HEK293 (cell line): ENCODE results near the gene AP3B1.

Experiments
- GFI1B ChIP-seq: fragments of 450-650 bp; formaldehyde crosslinking; IDR thresholded peaks from 2 replicates; pipeline ENCODE4 v1.5.1; 2016; ENCODE audit warnings: missing biosample characterization, missing genetic modification characterization
- HOXC10 ChIP-seq: sonication (generic); formaldehyde crosslinking; IDR thresholded peaks from 2 replicates; pipeline ENCODE4 v1.8.1; 2023; ENCODE audit warnings: mild to moderate bottlenecking, missing genetic modification reagents
- HOXD13 ChIP-seq: sonication (generic); formaldehyde crosslinking; IDR thresholded peaks from 2 replicates; pipeline ENCODE4 v1.8.0; 2022; ENCODE audit warnings: missing genetic modification reagents, borderline replicate concordance
- SCRT1 ChIP-seq: fragments of 450-650 bp; formaldehyde crosslinking; IDR thresholded peaks from 2 replicates; pipeline ENCODE4 v1.5.1; 2016; ENCODE audit warnings: missing biosample characterization, missing genetic modification characterization, borderline replicate concordance
- SCRT2 ChIP-seq: fragments of 450-650 bp; formaldehyde crosslinking; IDR thresholded peaks from 2 replicates; pipeline ENCODE4 v1.5.1; 2016; ENCODE audit warnings: missing biosample characterization, missing genetic modification characterization
- ZBTB20 ChIP-seq: fragments of 450-650 bp; formaldehyde crosslinking; IDR thresholded peaks from 2 replicates; pipeline ENCODE4 v1.5.1; 2016; ENCODE audit warnings: missing biosample characterization, missing genetic modification characterization
- ZFP69B ChIP-seq: fragments of 450-650 bp; formaldehyde crosslinking; IDR thresholded peaks from 2 replicates; pipeline ENCODE4 v1.5.1; 2016; ENCODE audit warnings: missing biosample characterization, missing genetic modification characterization
- ZNF146 ChIP-seq: fragments of 450-650 bp; formaldehyde crosslinking; IDR thresholded peaks from 2 replicates; pipeline ENCODE4 v1.5.1; 2016; ENCODE audit warnings: missing biosample characterization, missing genetic modification characterization
- ZNF214 ChIP-seq: fragments of 450-650 bp; formaldehyde crosslinking; IDR thresholded peaks from 2 replicates; pipeline ENCODE4 v1.5.1; 2017; ENCODE audit warnings: missing biosample characterization, mild to moderate bottlenecking, missing genetic modification characterization, borderline replicate concordance
- ZNF510 ChIP-seq: fragments of 450-650 bp; formaldehyde crosslinking; IDR thresholded peaks from 2 replicates; pipeline ENCODE4 v1.5.1; 2018; ENCODE audit warnings: mild to moderate bottlenecking, missing genetic modification characterization, missing biosample characterization; ENCODE audit not compliant: insufficient replicate concordance
- ZNF518A ChIP-seq: fragments of 450-650 bp; formaldehyde crosslinking; conservative IDR thresholded peaks from 2 replicates; pipeline ENCODE4 v1.5.1; 2016; ENCODE audit warnings: low read depth, missing biosample characterization, missing genetic modification characterization
- ZNF621 ChIP-seq: fragments of 450-650 bp; formaldehyde crosslinking; IDR thresholded peaks from 2 replicates; pipeline ENCODE4 v1.5.1; 2017; ENCODE audit warnings: missing biosample characterization, missing genetic modification characterization
- ZNF658 ChIP-seq: fragments of 450-650 bp; formaldehyde crosslinking; IDR thresholded peaks from 2 replicates; pipeline ENCODE4; 2016; ENCODE audit warnings: missing biosample characterization, missing genetic modification characterization
- ZNF677 ChIP-seq: fragments of 450-650 bp; IDR thresholded peaks from 2 replicates; pipeline ENCODE4 v1.5.0; 2018; ENCODE audit warnings: missing biosample characterization, mild to moderate bottlenecking, missing genetic modification characterization, moderate library complexity
- ZNF76 ChIP-seq: fragments of 450-650 bp; formaldehyde crosslinking; IDR thresholded peaks from 2 replicates; pipeline ENCODE4; 2016; ENCODE audit warnings: low read depth, missing biosample characterization, missing genetic modification characterization, borderline replicate concordance
- ZNF792 ChIP-seq: fragments of 450-650 bp; formaldehyde crosslinking; IDR thresholded peaks from 2 replicates; pipeline ENCODE4 v1.5.1; 2016; ENCODE audit warnings: missing biosample characterization, missing genetic modification characterization
- TF ChIP-seq, protein P1 (sequence below): fragments of 450-650 bp; formaldehyde crosslinking; IDR thresholded peaks from 2 replicates; pipeline ENCODE4 v1.5.1; 2017; ENCODE audit warnings: missing biosample characterization, missing genetic modification characterization
- TF ChIP-seq, protein P2 (sequence below): fragments of 450-650 bp; formaldehyde crosslinking; IDR thresholded peaks from 2 replicates; pipeline ENCODE4 v1.5.1; 2016; ENCODE audit warnings: missing biosample characterization, missing genetic modification characterization, borderline replicate concordance
- TF ChIP-seq, protein P3 (sequence below): fragments of 450-650 bp; formaldehyde crosslinking; IDR thresholded peaks from 2 replicates; pipeline ENCODE4 v1.5.1; 2016; ENCODE audit warnings: missing biosample characterization, missing genetic modification characterization
- TF ChIP-seq, protein P4 (sequence below): fragments of 450-650 bp; formaldehyde crosslinking; IDR thresholded peaks from 2 replicates; pipeline ENCODE4 v1.5.0; 2017; ENCODE audit warnings: missing biosample characterization, missing genetic modification characterization, borderline replicate concordance

Gene AP3B1

DNA sequence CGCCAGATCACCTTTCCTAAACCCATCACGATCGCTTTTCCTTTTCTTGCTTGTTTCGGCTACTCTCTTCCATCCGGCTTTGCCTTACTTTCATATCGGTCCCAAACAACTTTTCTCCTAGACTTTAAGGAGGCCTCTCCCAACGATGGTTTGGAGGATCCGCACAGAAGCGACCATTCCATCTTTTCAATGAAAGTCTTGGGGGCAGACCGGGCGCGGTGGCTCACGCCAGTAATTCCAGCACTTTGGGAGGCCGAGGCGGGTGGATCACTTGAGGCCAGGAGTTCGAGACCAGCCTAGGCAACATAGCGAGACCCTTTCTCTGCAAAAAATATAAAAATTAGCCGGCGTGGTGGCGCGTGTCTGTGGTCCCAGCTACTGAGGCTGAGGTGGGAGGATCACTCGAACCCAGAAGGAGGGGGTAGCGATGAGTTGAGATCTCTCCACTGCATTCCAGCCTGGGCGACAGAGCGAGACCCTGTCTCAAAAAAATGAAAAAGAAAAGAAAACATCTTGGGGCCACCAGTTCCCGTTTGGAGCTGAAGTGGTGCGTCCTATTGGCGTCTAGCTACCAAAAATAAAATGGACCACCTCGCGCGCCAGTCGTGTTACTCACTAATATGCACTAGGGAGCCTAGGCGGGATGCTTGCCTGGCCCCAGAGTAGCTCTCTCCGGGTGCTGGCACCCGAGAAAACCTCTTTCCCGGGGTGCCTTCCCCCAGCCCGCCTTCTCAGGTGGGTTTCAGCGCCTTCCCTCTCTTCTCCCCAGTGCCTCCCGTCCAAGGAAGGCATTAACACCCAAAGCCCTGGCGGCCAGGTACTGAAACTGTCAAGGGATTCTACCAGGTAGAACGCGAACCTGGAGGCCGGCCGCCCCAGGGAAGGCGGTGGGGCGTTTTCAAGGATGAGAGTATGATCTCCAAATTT is 800 bp upstream of the AP3B1 start (continued):
- TF ChIP-seq ZNF214 (tag by site-specific recombination) = no peak
- TF ChIP-seq ZNF621 = no peak
- TF ChIP-seq ZNF518A (tag by site-specific recombination) = 0 out of 2 replicates have a peak, but pooled peaks have one; percentile 2
- TF ChIP-seq, protein P1, sequence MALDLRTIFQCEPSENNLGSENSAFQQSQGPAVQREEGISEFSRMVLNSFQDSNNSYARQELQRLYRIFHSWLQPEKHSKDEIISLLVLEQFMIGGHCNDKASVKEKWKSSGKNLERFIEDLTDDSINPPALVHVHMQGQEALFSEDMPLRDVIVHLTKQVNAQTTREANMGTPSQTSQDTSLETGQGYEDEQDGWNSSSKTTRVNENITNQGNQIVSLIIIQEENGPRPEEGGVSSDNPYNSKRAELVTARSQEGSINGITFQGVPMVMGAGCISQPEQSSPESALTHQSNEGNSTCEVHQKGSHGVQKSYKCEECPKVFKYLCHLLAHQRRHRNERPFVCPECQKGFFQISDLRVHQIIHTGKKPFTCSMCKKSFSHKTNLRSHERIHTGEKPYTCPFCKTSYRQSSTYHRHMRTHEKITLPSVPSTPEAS (tag by site-specific recombination) = 0 out of 2 replicates have a peak, but pooled peaks have one; percentile 8
- TF ChIP-seq ZNF76 (tag by site-specific recombination) = no peak
- TF ChIP-seq, protein P2, sequence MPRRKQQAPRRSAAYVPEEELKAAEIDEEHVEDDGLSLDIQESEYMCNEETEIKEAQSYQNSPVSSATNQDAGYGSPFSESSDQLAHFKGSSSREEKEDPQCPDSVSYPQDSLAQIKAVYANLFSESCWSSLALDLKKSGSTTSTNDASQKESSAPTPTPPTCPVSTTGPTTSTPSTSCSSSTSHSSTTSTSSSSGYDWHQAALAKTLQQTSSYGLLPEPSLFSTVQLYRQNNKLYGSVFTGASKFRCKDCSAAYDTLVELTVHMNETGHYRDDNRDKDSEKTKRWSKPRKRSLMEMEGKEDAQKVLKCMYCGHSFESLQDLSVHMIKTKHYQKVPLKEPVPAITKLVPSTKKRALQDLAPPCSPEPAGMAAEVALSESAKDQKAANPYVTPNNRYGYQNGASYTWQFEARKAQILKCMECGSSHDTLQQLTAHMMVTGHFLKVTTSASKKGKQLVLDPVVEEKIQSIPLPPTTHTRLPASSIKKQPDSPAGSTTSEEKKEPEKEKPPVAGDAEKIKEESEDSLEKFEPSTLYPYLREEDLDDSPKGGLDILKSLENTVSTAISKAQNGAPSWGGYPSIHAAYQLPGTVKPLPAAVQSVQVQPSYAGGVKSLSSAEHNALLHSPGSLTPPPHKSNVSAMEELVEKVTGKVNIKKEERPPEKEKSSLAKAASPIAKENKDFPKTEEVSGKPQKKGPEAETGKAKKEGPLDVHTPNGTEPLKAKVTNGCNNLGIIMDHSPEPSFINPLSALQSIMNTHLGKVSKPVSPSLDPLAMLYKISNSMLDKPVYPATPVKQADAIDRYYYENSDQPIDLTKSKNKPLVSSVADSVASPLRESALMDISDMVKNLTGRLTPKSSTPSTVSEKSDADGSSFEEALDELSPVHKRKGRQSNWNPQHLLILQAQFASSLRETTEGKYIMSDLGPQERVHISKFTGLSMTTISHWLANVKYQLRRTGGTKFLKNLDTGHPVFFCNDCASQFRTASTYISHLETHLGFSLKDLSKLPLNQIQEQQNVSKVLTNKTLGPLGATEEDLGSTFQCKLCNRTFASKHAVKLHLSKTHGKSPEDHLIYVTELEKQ (tag by site-specific recombination) = no peak
- TF ChIP-seq, protein P3, sequence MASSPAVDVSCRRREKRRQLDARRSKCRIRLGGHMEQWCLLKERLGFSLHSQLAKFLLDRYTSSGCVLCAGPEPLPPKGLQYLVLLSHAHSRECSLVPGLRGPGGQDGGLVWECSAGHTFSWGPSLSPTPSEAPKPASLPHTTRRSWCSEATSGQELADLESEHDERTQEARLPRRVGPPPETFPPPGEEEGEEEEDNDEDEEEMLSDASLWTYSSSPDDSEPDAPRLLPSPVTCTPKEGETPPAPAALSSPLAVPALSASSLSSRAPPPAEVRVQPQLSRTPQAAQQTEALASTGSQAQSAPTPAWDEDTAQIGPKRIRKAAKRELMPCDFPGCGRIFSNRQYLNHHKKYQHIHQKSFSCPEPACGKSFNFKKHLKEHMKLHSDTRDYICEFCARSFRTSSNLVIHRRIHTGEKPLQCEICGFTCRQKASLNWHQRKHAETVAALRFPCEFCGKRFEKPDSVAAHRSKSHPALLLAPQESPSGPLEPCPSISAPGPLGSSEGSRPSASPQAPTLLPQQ (tag by site-specific recombination) = 0 out of 2 replicates have a peak, but pooled peaks have one; percentile 53
- TF ChIP-seq ZNF146 (tag by site-specific recombination) = no peak
- TF ChIP-seq ZBTB20 (tag by site-specific recombination) = peak; percentile 8
- TF ChIP-seq ZNF677 (tag by site-specific recombination) = no peak
- TF ChIP-seq ZNF658 = no peak
- TF ChIP-seq, protein P4, sequence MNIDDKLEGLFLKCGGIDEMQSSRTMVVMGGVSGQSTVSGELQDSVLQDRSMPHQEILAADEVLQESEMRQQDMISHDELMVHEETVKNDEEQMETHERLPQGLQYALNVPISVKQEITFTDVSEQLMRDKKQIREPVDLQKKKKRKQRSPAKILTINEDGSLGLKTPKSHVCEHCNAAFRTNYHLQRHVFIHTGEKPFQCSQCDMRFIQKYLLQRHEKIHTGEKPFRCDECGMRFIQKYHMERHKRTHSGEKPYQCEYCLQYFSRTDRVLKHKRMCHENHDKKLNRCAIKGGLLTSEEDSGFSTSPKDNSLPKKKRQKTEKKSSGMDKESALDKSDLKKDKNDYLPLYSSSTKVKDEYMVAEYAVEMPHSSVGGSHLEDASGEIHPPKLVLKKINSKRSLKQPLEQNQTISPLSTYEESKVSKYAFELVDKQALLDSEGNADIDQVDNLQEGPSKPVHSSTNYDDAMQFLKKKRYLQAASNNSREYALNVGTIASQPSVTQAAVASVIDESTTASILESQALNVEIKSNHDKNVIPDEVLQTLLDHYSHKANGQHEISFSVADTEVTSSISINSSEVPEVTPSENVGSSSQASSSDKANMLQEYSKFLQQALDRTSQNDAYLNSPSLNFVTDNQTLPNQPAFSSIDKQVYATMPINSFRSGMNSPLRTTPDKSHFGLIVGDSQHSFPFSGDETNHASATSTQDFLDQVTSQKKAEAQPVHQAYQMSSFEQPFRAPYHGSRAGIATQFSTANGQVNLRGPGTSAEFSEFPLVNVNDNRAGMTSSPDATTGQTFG (tag by site-specific recombination) = no peak
- TF ChIP-seq GFI1B = no peak
- TF ChIP-seq ZNF510 (tag by site-specific recombination) = no peak
- TF ChIP-seq SCRT2 (tag by site-specific recombination) = no peak
- TF ChIP-seq ZFP69B = peak; percentile 12; the same call in 1 of the 2 replicates
- no peak for TF ChIP-seq HOXD13 (CRISPR knock-in tag)
- TF ChIP-seq ZNF792 = no peak
- TF ChIP-seq SCRT1 (tag by site-specific recombination) = no peak
- no peak for TF ChIP-seq HOXC10 (CRISPR knock-in tag)
